ENCODE data around the gene C16orf95. TPM values are rescaled to one million over a fixed set of nuclear protein-coding genes. Genes with fewer than 3 reads are reported as not detected.

C16orf95 gene
- total RNA-seq, 1 experiment from 2014 or later, result 6.0 TPM

DNA sequence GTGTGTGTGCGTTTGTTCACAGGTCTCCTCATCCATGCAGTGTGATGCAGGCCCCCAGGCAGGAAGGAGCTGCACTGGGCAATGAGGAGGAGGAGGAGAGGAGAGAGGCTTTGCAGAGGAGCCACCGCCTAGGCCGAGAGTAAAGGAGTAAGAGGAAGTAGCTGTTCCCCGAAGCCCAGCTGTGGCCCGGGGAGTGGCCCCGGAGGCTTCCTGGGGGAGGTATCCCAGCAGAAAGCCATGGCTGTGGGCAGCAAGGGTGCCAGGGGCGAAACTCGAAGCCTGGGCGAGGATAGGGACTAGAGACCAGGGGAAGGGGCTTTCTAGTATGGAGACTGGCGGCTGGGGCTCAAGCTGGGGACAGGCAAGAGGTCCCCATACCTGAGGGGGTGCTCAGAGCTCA, 12.2 kb downstream of the C16orf95 start:
- DNase-seq (ENCODE audit: low read depth, low spot score) (no peak), ATAC-seq (no peak)
- POLR2A ChIA-PET, result interaction anchor here (0.6 kb wide), 2 partner anchors 14 to 97 kb away, joined by 4 to 6 read pairs; no protein-coding TSS in a partner anchor
- Histone ChIP-seq H3K4me1 (ENCODE audit: control insufficient read depth, insufficient read depth, low read length) (no peaks in the 10 kb centered on the region), H3K4me3 (ENCODE audit: low read depth in 2 of 2, low read length in 2 of 2) (no peak overlapping the region), H3K27ac (ENCODE audit: low read length) (no peak overlapping the region), H3K36me3 (ENCODE audit: control insufficient read depth, insufficient read depth, low read length) (no peaks in the 10 kb centered on the region), H3K27me3 (ENCODE audit: control insufficient read depth, insufficient read depth, low read length) (no peaks in the 10 kb centered on the region), H3K9me3 (ENCODE audit: control insufficient read depth, insufficient read depth, low read depth, low read length) (no peaks in the 10 kb centered on the region)
- in situ Hi-C loops (cut with HindIII; ENCODE audit: low pct_unique_long_range_greater_than_20kb, low sequenced_read_pairs), result no loop called here
- CTCF ChIA-PET, result interaction anchor here (0.5 kb wide), 1 partner anchor 54 kb away, joined by 4 read pairs; no protein-coding TSS in a partner anchor
- intact Hi-C loops (cut with micrococcal nuclease; ENCODE audit: unreplicated experiment), result no loop called here
- no TSS peak for BruUV-seq (replicated peaks)
- TF ChIP-seq POLR2AphosphoS5 (IDR thresholded peaks at IDR 0.05; ENCODE audit: low read depth, low read length), result no peak
- TF ChIP-seq SIN3A (IDR thresholded peaks at IDR 0.05; ENCODE audit: borderline replicate concordance, insufficient read depth, low read depth, low read length), result no peak
- TF ChIP-seq, protein P1, sequence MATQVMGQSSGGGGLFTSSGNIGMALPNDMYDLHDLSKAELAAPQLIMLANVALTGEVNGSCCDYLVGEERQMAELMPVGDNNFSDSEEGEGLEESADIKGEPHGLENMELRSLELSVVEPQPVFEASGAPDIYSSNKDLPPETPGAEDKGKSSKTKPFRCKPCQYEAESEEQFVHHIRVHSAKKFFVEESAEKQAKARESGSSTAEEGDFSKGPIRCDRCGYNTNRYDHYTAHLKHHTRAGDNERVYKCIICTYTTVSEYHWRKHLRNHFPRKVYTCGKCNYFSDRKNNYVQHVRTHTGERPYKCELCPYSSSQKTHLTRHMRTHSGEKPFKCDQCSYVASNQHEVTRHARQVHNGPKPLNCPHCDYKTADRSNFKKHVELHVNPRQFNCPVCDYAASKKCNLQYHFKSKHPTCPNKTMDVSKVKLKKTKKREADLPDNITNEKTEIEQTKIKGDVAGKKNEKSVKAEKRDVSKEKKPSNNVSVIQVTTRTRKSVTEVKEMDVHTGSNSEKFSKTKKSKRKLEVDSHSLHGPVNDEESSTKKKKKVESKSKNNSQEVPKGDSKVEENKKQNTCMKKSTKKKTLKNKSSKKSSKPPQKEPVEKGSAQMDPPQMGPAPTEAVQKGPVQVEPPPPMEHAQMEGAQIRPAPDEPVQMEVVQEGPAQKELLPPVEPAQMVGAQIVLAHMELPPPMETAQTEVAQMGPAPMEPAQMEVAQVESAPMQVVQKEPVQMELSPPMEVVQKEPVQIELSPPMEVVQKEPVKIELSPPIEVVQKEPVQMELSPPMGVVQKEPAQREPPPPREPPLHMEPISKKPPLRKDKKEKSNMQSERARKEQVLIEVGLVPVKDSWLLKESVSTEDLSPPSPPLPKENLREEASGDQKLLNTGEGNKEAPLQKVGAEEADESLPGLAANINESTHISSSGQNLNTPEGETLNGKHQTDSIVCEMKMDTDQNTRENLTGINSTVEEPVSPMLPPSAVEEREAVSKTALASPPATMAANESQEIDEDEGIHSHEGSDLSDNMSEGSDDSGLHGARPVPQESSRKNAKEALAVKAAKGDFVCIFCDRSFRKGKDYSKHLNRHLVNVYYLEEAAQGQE (IDR thresholded peaks at IDR 0.05; ENCODE audit: insufficient read depth in 1 of 2, low read depth in 2 of 2, low read length in 1 of 2), result no peak
- TF ChIP-seq, protein P2, sequence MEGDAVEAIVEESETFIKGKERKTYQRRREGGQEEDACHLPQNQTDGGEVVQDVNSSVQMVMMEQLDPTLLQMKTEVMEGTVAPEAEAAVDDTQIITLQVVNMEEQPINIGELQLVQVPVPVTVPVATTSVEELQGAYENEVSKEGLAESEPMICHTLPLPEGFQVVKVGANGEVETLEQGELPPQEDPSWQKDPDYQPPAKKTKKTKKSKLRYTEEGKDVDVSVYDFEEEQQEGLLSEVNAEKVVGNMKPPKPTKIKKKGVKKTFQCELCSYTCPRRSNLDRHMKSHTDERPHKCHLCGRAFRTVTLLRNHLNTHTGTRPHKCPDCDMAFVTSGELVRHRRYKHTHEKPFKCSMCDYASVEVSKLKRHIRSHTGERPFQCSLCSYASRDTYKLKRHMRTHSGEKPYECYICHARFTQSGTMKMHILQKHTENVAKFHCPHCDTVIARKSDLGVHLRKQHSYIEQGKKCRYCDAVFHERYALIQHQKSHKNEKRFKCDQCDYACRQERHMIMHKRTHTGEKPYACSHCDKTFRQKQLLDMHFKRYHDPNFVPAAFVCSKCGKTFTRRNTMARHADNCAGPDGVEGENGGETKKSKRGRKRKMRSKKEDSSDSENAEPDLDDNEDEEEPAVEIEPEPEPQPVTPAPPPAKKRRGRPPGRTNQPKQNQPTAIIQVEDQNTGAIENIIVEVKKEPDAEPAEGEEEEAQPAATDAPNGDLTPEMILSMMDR (IDR thresholded peaks at IDR 0.05), result no peak
- no peak for TF ChIP-seq TCF7L2 (IDR thresholded peaks at IDR 0.05; ENCODE audit: low read depth, low read length)

DNA sequence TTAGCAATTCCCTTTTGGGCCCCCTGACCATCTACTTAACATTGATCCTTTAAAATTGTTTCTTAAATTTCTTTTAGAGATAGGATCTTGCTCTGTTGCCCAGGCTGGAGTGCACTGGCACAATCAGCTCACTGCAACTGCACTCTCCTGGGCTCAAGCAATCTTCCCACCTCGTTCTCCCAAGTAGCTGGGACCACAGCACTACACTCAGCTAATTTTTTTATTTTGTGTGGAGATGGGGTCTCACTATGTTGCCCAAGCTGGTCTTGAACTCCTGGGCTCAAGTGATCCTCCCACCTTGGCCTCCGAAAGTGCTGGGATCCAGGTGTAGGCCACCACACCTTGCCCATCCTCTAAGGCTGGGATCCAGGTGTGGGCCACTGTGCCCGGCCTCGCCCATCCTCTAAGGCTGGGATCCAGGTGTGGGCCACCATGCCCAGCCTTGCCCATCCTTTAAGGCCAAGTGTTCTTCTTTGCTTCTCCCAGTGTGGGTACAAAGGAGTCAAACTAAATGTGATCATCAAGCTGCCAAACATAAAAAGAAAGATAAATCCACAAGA, 13.2 kb downstream of the C16orf95 start:
- intact Hi-C loops (cut with micrococcal nuclease; ENCODE audit: unreplicated experiment) (no loop called here), in situ Hi-C loops (cut with HindIII; ENCODE audit: low pct_unique_long_range_greater_than_20kb, low sequenced_read_pairs) (no loop called here)
- Histone ChIP-seq H3K27me3 (ENCODE audit: control insufficient read depth, insufficient read depth, low read length) (no peaks in the 10 kb centered on the region), H3K27ac (ENCODE audit: low read length) (no peak overlapping the region), H3K9me3 (ENCODE audit: control insufficient read depth, insufficient read depth, low read depth, low read length) (no peaks in the 10 kb centered on the region), H3K4me3 (ENCODE audit: low read depth in 2 of 2, low read length in 2 of 2) (no peak overlapping the region), H3K36me3 (ENCODE audit: control insufficient read depth, insufficient read depth, low read length) (no peaks in the 10 kb centered on the region), H3K4me1 (ENCODE audit: control insufficient read depth, insufficient read depth, low read length) (no peaks in the 10 kb centered on the region)
- TF ChIP-seq SIN3A (IDR thresholded peaks at IDR 0.05; ENCODE audit: borderline replicate concordance, insufficient read depth, low read depth, low read length), result no peak
- no peak for TF ChIP-seq POLR2AphosphoS5 (IDR thresholded peaks at IDR 0.05; ENCODE audit: low read depth, low read length)
- TF ChIP-seq, protein P1 (IDR thresholded peaks at IDR 0.05; ENCODE audit: insufficient read depth in 1 of 2, low read depth in 2 of 2, low read length in 1 of 2), result no peak
- TF ChIP-seq, protein P2 (IDR thresholded peaks at IDR 0.05), result no peak
- TF ChIP-seq TCF7L2 (IDR thresholded peaks at IDR 0.05; ENCODE audit: low read depth, low read length), result no peak
- DNase-seq (ENCODE audit: low read depth, low spot score) (no peak), ATAC-seq (no peak)
- ChIA-PET POLR2A (no interaction called here), CTCF (interaction anchor here (0.6 kb wide), 1 partner anchor 86 kb away, joined by 3 read pairs; no protein-coding TSS in a partner anchor)
- BruUV-seq (replicated peaks), result no TSS peak
